Astrocyte (in vitro differentiated cells and primary cell): Measurements from ENCODE around the gene KRT9. TPM values are rescaled to one million over a fixed set of nuclear protein-coding genes. Genes with fewer than 3 reads are reported as not detected.

Experiments
- DNase-seq: peaks from one replicate; pipeline ENCODE4 v3.0.0-alpha.2; 2010; ENCODE audit warnings: low read depth
- FAIRE-seq: peaks from 2 replicates; lab custom pipeline; 2011; peaks lifted over from hg19 to GRCh38; lab: Jason Lieb, UNC
- H2AFZ ChIP-seq: 2 replicates; pipeline ENCODE4 v1.6.0; 2012; ENCODE audit warnings: low read depth, low read length, inconsistent platforms
- H3K27ac ChIP-seq: 2 replicates; pipeline ENCODE4 v1.5.1; 2011; ENCODE audit warnings: low read depth, low read length, inconsistent platforms
- H3K27me3 ChIP-seq: 2 replicates; pipeline ENCODE4 v1.6.0; 2011; ENCODE audit warnings: low read length, inconsistent platforms; ENCODE audit not compliant: insufficient read depth
- H3K36me3 ChIP-seq: 2 replicates; pipeline ENCODE4 v1.5.1; 2011; ENCODE audit warnings: low read length, inconsistent platforms; ENCODE audit not compliant: insufficient read depth
- H3K4me1 ChIP-seq: 2 replicates; pipeline ENCODE4 v1.5.1; 2011; ENCODE audit warnings: low read length, inconsistent platforms; ENCODE audit not compliant: insufficient read depth
- H3K4me2 ChIP-seq: 2 replicates; pipeline ENCODE4 v1.6.0; 2012; ENCODE audit warnings: low read length, inconsistent platforms
- H3K4me3 ChIP-seq: 2 replicates; pipeline ENCODE4 v1.5.1; 2011; ENCODE audit warnings: low read depth, mild to moderate bottlenecking, low read length, inconsistent platforms; ENCODE audit not compliant: insufficient read depth
- H3K79me2 ChIP-seq: 2 replicates; pipeline ENCODE4 v1.6.0; 2012; ENCODE audit warnings: mild to moderate bottlenecking, low read length, inconsistent platforms; ENCODE audit not compliant: insufficient read depth
- H3K9ac ChIP-seq: 2 replicates; pipeline ENCODE4 v1.6.0; 2012; ENCODE audit warnings: mild to moderate bottlenecking, low read length, inconsistent platforms
- H3K9me3 ChIP-seq: 2 replicates; pipeline ENCODE4 v1.5.1; 2012; ENCODE audit warnings: low read depth, mild to moderate bottlenecking, low read length, inconsistent platforms; ENCODE audit not compliant: insufficient read depth
- H4K20me1 ChIP-seq: 2 replicates; pipeline ENCODE4 v1.6.0; 2012; ENCODE audit warnings: low read length, inconsistent platforms; ENCODE audit not compliant: insufficient read depth
- H3K27ac Mint-ChIP-seq: one replicate; pipeline ENCODE4 v1.8.0; 2021; ENCODE audit warnings: mild to moderate bottlenecking, mixed read lengths; ENCODE audit not compliant: unreplicated experiment
- H3K27me3 Mint-ChIP-seq: one replicate; pipeline ENCODE4 v1.8.0; 2021; ENCODE audit warnings: low read depth, mixed read lengths; ENCODE audit not compliant: unreplicated experiment
- H3K36me3 Mint-ChIP-seq: one replicate; pipeline ENCODE4 v1.8.0; 2021; ENCODE audit warnings: low read depth, mixed read lengths; ENCODE audit not compliant: unreplicated experiment
- H3K4me1 Mint-ChIP-seq: one replicate; pipeline ENCODE4 v1.8.0; 2021; ENCODE audit warnings: low read depth, mixed read lengths; ENCODE audit not compliant: unreplicated experiment
- H3K4me3 Mint-ChIP-seq: one replicate; pipeline ENCODE4 v1.8.0; 2021; ENCODE audit warnings: mild to moderate bottlenecking, moderate library complexity, mixed read lengths; ENCODE audit not compliant: unreplicated experiment
- H3K9me3 Mint-ChIP-seq: one replicate; pipeline ENCODE4 v1.8.0; 2021; ENCODE audit warnings: mild to moderate bottlenecking, mixed read lengths; ENCODE audit not compliant: unreplicated experiment
- EZH2 ChIP-seq: IDR thresholded peaks from 2 replicates; pipeline ENCODE4 v1.6.1; 2012; ENCODE audit warnings: mild to moderate bottlenecking, low read length, inconsistent platforms; ENCODE audit not compliant: insufficient read depth
- total RNA-seq: library from RNA; stranded (reverse); gene quantifications from 2 replicates; pipeline ENCODE4 v1.2.1, GENCODE V29; 2021
- TF ChIP-seq, protein P1 (sequence below): IDR thresholded peaks from 2 replicates; pipeline ENCODE4 v1.5.1; 2011; ENCODE audit warnings: low read depth, mild to moderate bottlenecking, inconsistent platforms, low read length, moderate library complexity; ENCODE audit not compliant: insufficient read depth

KRT9 gene
- total RNA-seq, 1 donor from 2014 or later: 0.09 TPM

GRCh38 chr17:41523225-41523593, 48.6 kb downstream of the KRT9 start:
- Histone ChIP-seq H3K27me3 (no peaks in the 10 kb centered on the region), H3K79me2 (peaks cover 12% of the 10 kb centered on the region), H2AFZ (no peak overlapping the region), H3K4me1 (peaks cover 43% of the 10 kb centered on the region), H3K4me3 (no peak overlapping the region), H3K9me3 (no peaks in the 10 kb centered on the region), H3K27ac (no peak overlapping the region), H4K20me1 (no peaks in the 10 kb centered on the region), H3K36me3 (no peaks in the 10 kb centered on the region), H3K4me2 (no peak overlapping the region), H3K9ac (no peak overlapping the region)
- Mint-ChIP-seq H3K4me1 (peaks cover 9% of the 10 kb centered on the region), H3K27ac (no peak overlapping the region), H3K9me3 (no peaks in the 10 kb centered on the region), H3K27me3 (peaks cover 8% of the 10 kb centered on the region), H3K36me3 (no peaks in the 10 kb centered on the region), H3K4me3 (no peak overlapping the region)
- no peak for TF ChIP-seq EZH2
- TF ChIP-seq, protein P1, sequence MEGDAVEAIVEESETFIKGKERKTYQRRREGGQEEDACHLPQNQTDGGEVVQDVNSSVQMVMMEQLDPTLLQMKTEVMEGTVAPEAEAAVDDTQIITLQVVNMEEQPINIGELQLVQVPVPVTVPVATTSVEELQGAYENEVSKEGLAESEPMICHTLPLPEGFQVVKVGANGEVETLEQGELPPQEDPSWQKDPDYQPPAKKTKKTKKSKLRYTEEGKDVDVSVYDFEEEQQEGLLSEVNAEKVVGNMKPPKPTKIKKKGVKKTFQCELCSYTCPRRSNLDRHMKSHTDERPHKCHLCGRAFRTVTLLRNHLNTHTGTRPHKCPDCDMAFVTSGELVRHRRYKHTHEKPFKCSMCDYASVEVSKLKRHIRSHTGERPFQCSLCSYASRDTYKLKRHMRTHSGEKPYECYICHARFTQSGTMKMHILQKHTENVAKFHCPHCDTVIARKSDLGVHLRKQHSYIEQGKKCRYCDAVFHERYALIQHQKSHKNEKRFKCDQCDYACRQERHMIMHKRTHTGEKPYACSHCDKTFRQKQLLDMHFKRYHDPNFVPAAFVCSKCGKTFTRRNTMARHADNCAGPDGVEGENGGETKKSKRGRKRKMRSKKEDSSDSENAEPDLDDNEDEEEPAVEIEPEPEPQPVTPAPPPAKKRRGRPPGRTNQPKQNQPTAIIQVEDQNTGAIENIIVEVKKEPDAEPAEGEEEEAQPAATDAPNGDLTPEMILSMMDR: no peak
- no peak for FAIRE-seq
- no peak for DNase-seq

GRCh38 chr17:41522301-41523224, 49.3 kb downstream of the KRT9 start:
- TF ChIP-seq EZH2: no peak
- TF ChIP-seq, protein P1: no peak
- peak overlapping the region; percentile 75 for H3K27ac Mint-ChIP-seq
- Histone ChIP-seq H3K9ac (peak overlapping the region; percentile 58), H2AFZ (no peak overlapping the region), H3K27me3 (no peaks in the 10 kb centered on the region), H3K36me3 (no peaks in the 10 kb centered on the region), H3K27ac (peak overlapping the region; percentile 81), H3K4me3 (no peak overlapping the region), H3K4me2 (peak overlapping the region; percentile 51), H3K79me2 (peaks cover 10% of the 10 kb centered on the region), H3K9me3 (no peaks in the 10 kb centered on the region), H3K4me1 (peaks cover 42% of the 10 kb centered on the region), H4K20me1 (no peaks in the 10 kb centered on the region)
- DNase-seq (no peak), FAIRE-seq (peak; percentile 13)
- peaks cover 8% of the 10 kb centered on the region for H3K27me3 Mint-ChIP-seq
- H3K4me3 Mint-ChIP-seq: no peak overlapping the region
- peaks cover 9% of the 10 kb centered on the region for H3K4me1 Mint-ChIP-seq
- no peaks in the 10 kb centered on the region for H3K36me3 Mint-ChIP-seq
- no peaks in the 10 kb centered on the region for H3K9me3 Mint-ChIP-seq
